Measurements from ENCODE around the gene CTDP1.
A peak's percentile ranks its signal among the peaks of the same experiment; 100 is the strongest.
"Not testable (repeated sequence)": the region's sequence is repeated elsewhere in the genome, so short reads cannot be mapped to it uniquely, and the experiment has no call there.

Gene CTDP1

DNA sequence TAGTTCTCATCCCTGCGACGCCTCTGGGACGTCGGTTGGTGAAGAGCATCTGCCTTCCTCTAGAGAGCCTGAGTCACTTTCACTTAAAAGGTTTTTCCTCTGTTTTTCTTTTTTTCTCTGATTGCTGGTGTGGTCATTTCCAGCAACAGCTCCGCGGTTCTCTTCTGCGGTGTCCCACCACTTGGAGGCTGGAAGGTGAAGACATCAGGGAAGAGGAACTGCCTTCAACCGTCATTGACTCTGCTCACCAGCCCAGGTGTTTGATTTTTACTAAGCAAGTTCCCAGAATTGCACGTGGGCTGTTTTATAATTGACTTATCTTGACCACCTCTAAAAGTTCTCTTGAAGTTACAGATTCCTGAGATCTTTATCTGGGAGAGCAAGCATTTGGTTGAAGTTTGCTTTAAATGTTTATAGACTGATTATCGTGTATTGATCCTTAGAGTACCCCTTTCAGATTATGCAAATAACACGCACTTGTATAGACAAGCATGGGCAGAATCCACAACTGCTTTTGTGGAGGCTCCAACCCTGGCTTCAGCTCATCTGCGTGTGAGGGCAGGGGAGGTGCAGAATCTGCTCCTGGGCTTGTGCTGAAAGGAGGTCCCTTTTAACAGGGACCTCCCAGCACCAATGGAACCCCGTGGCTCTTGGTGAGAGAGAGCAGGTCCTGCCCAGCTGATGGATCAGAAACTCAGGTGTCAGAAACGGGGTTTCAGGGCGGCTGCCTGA, 3.5 kb downstream of the CTDP1 start:
- DNase-seq: no peak

DNA sequence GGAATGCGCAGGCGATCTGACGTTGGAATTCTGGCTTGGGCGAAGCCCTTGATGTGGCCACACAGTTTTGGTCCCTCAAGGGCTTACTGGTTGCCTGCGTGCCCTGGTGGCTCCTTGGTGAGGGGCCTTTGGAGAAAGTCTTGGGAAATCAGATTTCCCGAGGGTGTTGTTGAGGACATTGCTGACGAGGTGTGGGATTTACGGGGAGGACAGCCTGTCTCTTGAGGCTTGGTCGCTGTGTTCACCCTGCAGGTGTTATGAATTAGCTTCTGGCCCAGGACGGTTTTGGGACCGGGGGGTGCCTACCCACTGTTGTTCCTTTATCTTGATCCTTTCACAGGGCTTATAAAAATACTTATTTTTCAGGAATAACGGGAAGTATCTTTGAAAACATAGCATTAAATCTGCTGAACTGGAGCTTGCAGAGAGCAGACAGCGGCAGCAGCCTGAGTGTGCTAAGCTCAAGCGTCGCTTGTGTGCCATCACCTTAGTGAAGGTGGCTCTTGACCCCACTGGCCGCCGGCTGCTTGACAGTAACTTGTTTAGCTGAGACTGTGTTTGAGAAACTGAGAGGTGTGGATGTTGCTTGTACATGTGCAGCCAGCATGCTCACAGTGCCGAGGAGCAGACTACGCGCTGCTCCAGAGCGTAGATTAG, 4.2 kb downstream of the CTDP1 start:
- DNase-seq: no peak

DNA sequence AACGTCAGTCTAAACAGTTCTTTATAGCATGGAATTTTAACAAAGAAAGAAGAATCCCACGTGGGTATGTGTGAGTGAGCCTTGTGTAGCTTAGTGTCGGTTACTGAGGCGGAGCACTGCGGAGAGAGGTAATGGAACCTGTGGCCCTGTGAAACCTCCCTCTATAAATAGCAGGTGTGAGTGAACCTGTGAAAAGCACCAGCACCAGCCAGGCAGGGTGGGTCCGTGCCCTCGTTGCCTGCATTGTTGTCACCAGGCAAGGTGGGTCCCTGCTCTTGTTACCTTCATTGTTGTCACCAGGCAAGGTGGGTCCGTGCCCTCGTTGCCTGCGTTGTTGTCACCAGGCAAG, 4.7 kb downstream of the CTDP1 start:
- no peak for DNase-seq

DNA sequence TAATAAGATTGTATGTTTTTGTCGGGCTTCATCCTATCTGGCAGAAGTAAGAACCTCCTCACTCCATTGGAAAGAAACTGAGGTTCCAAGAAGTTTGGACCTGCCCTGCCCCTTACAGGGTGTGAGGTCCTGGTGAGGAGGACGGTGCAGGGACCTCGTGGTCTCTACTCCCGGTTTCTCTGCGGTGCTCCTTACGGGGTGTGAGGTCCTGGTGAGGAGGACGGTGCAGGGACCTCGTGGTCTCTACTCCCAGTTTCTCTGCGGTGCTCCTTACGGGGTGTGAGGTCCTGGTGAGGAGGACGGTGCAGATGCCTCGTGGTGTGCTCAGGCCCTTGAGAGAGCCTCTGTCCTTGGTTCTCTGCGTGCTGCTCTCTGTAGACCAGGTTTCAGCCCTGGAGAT, 5.2 kb downstream of the CTDP1 start:
- no peak for DNase-seq

DNA sequence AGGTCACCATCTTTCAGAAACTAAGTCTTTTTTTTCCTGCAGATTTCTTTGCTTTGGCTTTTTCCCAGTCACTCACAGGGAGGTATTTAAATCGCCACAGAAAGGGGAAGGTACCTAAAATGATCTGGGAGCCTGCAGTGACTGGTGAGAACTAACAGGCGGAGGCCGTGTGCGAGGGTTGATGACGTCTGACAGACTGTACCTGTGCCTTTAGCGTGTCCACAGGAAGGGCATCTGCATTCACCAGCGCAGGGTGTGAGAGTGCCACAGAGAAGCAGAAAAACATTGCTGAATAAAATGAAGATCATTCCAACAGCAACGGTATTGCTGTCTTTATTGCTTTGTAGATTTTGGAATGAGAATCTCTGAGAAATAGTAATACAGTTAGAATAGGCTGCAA, 5.7 kb downstream of the CTDP1 start:
- DNase-seq: no peak

DNA sequence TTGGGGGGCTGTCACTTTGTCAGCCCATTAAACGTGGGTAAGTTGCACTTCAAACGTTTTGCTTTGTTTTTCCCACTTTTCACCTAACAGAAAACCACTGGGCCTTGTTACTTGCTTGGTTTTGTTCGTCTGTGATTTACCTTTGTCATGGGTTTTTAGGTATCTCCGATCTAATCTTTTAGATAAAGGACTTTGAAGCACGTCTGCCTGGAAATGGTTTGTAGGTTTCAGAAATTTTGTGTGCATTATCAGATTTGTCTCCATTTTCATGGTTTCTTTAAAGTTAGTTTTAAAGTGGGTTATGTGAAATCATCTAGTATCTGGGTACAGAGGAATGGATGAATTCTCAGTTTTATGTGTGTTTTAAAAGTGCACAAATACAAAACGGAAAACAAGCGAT, 6.4 kb downstream of the CTDP1 start:
- DNase-seq: no peak

DNA sequence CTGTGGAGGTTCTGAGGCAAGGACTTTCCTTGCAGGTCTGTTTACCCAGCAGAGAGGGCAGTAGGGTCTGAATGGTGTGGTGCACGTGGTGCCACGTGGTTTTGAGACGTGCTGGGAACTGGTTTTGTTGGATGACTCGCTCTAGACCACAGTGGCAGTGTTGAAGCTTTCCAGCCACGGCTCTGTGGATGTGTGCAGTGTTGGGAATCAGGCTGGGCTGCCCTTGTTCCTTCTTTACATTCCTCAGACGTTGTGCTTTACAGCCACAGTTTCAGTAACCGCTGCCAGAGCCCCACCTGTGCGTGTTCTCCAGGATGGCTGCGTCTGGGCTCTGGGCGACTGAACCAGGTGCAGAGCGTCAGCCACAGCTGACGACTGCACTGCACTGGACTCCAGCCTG, 8.2 kb downstream of the CTDP1 start:
- DNase-seq: no peak

DNA sequence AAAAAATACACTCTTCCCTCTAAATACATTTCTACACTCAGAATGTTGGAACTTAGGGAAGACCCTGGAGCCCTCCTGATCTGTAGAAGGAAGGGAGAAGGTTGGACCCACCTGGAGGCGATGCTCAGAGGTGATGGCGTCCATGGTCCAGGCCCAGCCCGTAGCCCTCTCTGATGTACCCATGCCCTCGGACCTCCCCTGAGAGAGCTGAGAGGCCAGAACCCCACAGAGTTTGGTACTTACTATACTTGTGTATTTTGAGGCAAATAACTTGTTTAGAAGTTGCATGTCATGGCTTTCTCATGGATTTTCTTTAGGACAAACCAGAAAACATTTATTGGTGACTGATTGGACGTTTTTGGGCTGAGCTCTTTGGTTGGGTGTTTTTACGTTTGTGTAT, 10.5 kb downstream of the CTDP1 start:
- DNase-seq: no peak

DNA sequence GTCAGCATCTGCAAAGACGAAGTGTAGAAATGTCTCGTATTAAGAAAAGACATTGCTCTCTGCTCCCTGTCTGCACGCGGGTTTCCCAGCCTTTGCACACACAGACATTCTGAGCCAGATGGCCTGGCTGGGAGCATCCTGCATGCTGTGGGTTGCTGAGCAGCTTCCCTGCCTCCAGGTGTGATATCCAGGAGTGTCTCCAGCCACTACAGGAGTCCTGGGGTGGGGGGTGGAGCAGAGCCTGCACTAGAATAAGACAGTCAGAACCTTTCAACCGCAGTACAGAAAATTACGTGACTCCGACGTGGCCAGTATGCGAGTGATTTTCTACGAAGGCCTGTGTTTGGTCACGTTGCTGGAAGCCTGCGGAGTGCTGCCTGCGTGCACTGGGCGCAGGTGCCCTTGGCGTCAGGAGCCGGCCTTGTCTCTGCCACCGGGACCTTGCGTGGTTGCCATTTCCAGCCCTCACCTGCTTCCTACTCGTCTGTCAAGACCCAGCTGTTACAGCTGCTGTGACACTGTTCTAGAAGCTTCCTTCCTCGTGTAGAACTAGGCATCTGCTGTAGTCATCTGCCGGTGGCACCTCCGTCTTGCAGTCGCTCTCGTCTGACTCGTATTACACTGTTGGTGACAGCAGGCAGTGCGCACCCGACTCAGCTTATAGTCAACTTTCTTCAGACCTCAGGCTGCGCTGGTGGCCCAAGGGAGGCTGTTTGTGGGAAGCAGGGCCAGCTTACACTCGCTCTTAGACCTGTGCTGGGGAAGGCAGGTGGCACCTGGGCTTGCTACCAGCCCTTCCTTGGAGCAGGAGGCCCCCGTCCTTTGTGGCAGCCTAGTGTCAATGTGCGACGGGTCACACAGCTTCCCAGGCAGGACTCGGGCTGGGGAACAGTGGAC, 11.2 kb downstream of the CTDP1 start:
- DNase-seq: no peak

DNA sequence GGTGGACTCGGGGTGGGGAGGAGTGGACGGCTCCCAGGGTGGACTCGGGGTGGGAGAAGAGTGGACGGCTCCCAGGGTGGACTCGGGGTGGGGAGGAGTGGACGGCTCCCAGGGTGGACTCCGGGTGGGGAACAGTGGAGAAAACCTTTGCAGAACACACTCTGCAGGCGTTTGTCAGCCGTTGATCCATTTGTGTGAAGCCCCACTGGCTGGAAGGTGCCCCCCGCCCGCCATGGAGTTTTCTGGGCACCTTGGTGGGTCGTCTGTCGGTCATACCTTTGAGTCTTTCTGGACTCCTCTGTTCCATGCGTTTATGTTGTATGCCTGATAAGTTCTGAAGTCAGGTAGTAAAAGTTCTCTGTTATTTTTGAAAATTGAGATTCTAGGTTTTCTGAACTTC, 12.5 kb downstream of the CTDP1 start:
- no peak for DNase-seq

DNA sequence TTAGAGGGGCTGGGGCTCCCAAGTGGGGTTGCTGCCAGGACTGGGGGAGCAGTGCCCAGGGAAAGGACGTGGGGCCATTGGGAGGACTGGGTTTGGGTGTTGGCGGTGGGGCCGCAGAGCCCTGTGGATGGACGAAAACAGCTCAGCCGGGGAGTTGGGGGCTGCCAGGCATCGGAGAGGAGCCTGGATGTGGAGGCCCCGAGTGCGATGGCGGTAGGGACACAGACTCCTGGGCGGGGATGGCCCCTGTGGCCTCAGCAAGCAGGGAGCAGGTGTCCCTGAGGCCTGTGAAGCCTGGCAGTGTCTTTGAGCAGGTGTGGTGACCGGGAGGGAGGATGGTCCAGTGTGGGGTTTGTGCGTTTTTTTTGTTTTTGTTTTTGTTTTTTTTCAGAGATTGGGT, 13.3 kb downstream of the CTDP1 start:
- no peak for DNase-seq

DNA sequence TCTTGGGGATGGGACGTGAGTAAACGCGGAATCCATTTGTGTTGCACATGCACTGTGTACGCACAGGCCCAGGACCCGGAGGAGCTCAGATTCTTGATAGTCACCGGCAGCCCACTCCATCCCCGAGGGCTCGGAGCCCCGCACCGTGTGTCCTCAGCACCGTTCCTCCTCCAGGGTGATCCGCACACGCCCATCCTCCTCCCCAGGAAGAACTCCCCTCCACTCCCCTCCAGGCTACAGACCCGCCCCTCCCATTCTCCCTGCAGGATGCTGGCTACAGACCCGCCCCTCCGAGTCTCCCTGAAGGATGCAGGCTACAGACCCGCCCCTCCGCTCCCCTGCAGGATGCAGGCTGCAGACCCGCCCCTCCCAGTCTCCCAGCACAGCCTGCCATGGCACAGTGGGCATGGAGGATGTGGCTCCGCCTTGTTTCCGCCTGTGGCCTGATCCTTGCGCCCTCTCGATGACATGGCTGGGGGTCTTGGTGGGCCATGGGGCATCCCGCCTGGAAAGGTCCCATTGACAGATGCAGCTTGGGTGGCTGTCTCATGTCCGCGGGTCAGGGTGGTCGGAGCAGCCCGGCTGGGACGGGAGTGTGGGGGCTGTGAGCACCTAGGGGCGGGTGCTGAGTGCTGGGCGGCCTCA, 14.1 kb downstream of the CTDP1 start:
- no peak for DNase-seq

DNA sequence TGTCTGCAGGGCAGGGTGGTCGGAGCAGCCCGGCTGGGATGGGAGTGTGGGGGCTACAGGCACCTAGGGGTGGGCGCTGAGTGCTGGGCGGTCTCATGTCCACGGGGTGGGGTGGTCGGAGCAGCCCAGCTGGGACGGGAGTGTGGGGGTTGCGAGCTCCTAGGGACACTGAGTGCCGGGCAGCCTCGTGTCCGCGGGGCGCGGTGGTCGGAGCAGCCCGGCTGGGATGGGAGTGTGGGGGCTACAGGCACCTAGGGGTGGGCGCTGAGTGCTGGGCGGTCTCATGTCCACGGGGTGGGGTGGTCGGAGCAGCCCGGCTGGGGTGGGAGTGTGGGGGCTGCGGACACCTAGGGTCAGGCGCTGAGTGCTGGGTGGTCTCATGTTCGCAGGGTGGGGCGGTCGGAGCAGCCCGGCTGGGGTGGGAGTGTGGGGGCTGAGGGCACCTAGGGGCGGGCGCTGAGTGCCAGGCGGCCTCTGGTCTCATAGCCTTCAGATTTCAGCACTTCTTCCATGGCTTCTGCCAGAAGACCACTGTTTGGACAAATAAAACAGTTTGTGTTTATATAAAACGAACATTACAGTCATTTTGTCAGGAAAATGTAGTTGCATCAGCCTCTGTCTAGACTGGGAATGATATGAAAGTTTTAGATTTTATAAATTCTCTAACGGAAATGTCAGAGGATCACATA, 14.7 kb downstream of the CTDP1 start:
- DNase-seq: not testable (repeated sequence)

DNA sequence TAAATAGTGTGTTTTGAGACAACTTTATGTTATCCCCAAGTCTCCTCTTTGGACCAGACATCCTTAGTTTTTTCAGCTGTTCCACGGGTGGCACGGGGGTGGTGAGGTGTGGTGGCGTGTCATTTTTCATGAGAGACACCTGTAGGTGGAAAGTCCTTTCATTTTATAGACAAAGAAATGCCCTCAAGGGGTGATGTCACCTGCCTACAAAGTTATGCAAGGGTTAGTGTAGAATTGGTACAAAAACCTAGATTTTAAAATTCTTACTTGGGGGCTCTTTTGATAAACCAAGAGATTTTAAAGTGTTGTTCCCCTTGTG, 15.3 kb downstream of the CTDP1 start:
- DNase-seq: no peak

DNA sequence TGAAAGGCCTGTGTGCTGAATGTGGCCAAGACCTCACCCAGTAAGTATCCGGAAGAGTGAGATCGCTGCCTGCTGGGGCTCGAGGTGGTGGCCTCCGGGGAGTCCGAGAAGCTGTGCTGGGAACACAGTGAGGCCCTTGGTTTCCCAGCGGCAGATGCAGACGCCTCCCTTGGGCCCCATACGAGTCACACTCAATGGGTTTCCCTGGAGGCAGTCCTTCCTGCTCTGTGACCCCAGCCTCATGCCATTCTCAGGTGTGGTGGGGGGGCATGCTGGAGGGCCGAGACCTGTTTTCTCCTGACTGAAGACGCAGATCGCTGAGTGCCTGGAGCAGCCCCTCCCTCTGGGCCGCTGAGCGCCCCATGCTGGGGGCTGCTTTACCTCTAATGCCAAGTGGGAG, 15.7 kb downstream of the CTDP1 start:
- no peak for DNase-seq

DNA sequence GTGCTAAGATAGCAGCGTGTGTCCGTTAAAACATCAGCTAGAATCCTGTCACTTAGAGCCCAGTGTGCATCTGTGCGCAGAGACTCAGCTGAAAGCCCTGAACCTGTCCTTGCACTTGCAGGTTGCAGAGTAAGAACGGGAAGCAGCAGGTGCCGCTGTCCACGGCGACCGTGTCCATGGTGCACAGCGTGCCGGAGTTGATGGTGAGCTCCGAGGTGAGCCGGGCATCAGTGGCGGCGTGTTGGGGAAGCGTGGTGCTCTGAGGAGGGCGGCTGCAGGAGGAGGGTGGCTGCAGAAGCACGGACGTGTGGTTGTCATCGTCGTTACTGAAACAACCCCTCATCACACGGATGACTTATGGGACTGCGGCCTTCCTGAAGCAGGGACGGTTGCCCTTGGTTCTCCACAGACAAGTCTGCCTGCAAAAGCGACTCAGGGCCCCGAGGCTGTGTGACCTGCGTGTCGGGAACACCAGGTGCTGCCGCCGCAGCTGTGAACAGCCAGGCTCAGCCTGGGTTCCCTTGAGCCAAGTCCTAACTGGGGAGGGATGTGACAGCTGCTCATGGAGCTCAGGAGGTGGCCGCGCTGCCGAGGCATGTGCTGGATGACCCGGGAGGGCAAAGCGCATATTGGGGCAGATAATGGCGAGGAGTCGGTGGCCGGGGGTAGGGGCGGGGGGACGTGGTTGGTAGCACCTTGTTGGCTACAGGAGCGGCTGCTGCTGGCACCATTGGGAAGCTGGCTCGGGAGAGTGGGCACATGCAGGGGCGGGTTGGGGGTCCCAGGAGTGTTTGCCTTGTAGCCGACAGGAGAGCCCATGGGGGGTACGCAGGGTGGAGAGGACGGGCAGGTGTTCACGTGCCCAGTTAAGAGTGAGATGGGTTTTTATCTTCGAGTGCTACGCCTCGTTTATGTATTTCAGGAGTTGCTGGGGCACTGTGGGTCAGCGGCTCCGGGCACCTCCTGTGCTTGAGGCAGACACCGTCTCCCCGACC, 16.6 kb downstream of the CTDP1 start:
- DNase-seq: no peak

DNA sequence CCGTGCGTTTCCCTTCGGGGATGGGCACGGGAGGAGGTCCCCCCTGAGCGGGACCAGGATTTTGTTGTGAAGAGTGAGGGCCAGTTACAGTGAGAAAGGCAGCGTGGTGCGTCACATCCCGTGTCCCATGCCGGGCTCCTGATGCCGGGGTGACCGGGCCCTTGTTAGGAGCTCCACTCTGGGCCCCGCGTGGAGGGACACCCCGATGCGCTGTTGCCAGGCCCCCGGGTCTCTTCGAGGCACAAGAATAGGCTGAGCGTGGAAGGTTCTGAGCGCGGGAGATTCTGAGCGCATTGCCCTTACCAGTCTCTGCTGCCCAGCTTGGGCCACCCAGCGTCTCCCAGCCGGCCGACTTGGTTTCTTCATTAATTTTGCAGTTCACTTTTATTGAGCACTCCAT, 17.6 kb downstream of the CTDP1 start:
- no peak for DNase-seq

DNA sequence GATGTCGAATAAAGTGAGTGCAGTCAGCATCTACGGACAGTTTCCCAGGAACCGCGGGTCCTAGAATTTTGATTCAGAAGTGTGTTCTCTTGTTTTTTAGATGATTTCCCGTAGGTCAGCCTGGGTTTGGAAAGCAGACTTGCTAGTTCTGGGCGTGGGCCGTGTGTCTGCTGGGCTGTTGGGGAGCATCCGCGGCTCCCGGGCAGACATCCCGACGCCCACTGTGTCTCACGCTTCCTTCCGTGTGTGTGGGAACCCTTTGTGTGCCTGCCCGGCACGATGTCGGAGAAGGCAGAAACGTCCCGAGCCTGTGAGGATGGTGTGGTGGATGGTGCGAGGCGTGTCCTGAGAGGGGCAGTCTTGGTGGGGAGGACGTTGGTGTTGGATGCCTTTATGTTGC, 18.4 kb downstream of the CTDP1 start:
- peak in 1 of 2 donors; percentile 2 for DNase-seq

DNA sequence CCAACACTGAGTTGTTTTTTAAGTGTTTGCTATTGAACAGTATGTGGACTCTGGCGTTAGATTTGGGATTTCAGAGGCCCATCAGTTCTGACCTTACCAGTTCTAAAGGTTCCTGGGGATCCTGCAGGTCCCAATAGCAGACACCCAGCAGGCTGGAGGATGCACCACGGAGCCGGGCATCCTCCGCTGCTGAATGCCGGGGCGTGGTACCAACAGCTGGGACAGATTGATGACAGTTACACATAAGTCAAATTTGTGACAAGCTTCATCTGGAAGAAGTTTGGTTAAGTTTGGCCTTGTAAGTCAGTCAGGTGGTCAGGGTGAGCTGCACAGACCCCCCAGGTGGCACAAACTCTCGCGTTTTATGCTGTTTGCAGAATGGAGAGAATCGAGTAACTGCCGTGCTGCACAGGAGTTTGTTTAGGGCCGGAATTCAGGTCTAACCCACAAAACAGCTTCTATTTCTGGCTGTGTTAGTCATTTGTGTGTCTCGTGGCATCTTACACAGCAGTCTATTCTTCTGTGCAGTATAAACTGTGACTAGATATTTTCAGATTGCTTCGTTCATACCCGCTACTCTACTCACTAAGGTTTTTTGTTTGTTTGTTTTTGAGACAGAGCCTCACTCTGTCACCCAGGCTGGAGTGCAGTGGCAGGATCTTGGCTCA, 19.2 kb downstream of the CTDP1 start:
- peak in 1 of 2 donors; percentile 8 for DNase-seq

DNA sequence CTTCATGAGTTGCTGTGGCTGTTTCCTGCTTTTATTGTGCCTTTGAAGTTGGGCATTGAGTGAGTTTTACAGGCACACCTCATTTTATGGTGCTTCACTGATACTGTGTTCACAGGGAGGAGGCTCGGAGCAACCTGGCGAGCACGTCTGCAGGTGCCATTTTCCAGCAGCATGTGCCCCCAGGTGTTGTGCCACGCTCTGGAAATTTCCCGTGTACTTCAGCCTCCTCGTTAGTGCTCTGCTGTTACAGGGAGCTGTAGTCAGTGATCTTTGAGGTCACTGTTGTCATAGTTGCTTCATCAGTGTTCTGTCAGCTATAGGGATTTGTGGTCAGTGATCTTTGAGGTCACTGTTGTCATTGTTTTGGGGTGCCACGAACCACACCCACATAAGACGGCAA, 20.1 kb downstream of the CTDP1 start:
- DNase-seq: no peak

DNA sequence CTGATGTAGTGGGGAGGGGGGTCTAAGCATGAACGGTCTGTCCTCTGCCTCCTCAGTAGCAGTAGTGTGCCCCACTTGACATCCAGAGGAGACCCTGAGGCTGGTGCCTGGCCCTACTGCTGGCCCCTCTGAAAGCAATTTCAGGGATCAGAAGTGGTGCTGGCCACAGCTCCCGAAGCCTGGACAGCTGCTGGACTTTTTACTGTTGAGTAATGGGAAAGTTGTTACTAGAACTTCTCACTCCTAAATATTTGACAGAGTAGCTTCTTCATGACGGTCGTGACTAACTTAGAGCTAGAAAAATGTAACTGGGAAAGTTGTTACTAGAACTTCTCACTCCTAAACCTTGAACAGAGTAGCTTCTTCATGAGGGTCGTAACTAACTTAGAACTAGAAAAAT, 23.3 kb downstream of the CTDP1 start:
- no peak for DNase-seq

All from hippocampal formation (tissue), 2 donors.